WTC11 (cell line): Measurements from ENCODE around the gene SNTB2.

ENCODE experiments used
- CTCF ChIP-seq: fragments of 200-600 bp; IDR thresholded peaks from 2 replicates; pipeline ENCODE4 v1.8.0; 2022; ENCODE audit warnings: antibody characterized with exemption
- NFYB ChIP-seq: sonication (generic); formaldehyde crosslinking; conservative IDR thresholded peaks from 2 replicates; pipeline ENCODE4 v1.8.0; 2022; ENCODE audit warnings: low read depth, missing genetic modification reagents
- USF1 ChIP-seq: sonication (generic); formaldehyde crosslinking; IDR thresholded peaks from 2 replicates; pipeline ENCODE4 v1.8.0; 2022; ENCODE audit warnings: mild to moderate bottlenecking, missing genetic modification reagents
- USF2 ChIP-seq: sonication (generic); formaldehyde crosslinking; IDR thresholded peaks from 2 replicates; pipeline ENCODE4 v1.8.1; 2023; ENCODE audit warnings: mild to moderate bottlenecking, missing genetic modification reagents, moderate library complexity

- TF ChIP-seq USF1 (CRISPR knock-in tag) (no peak), NFYB (no peak), CTCF (no peak), USF2 (CRISPR knock-in tag) (no peak)
Observed at GRCh38 chr16:69322343-69322742, 135.4 kb downstream of the SNTB2 start.
